HEK293 (cell line): Measurements from ENCODE around the gene CRHBP.

Experiments used
- CTCF ChIA-PET: fragments of 350-600 bp; formaldehyde crosslinking; extraction: SDS; loops from one replicate; lab custom pipeline; 2021; ENCODE audit warnings: antibody characterized with exemption; lab: Yijun Ruan, JAX
- POLR2A ChIA-PET: fragments of 300-600 bp; formaldehyde crosslinking; extraction: SDS; loops from one replicate; lab custom pipeline; 2020; ENCODE audit warnings: antibody characterized with exemption, inconsistent platforms; lab: Yijun Ruan, JAX
- H3K27ac ChIP-seq: fragments of 200-500 bp; sonication (Bioruptor generic); 2 replicates; pipeline ENCODE4 v1.5.1; 2014; ENCODE audit warnings: low read depth, low read length, control low read depth, inconsistent platforms; ENCODE audit errors: extremely low read depth
- H3K36me3 ChIP-seq, 2 experiments: fragments of 200-500 bp in 1 of 2; sonication (Bioruptor generic) in 1 of 2; 1 replicate in 1 of 2; 2 replicates in 1 of 2; pipeline ENCODE4 v1.5.1; 2014 to 2017; ENCODE audit warnings: inconsistent platforms in 2 of 2, low read length in 2 of 2; ENCODE audit not compliant: control insufficient read depth in 2 of 2, insufficient read depth in 1 of 2
- H3K4me1 ChIP-seq: fragments of 200-500 bp; sonication (Bioruptor generic); 2 replicates; pipeline ENCODE4 v1.5.1; 2014; ENCODE audit warnings: mild to moderate bottlenecking, low read length, inconsistent platforms; ENCODE audit not compliant: control insufficient read depth, insufficient read depth
- H3K4me3 ChIP-seq: 2 replicates; pipeline ENCODE4 v1.5.1; 2011; ENCODE audit warnings: low read depth, mild to moderate bottlenecking, control low read depth, low read length, moderate library complexity
- H3K9me3 ChIP-seq: fragments of 200-500 bp; sonication (Bioruptor generic); 2 replicates; pipeline ENCODE4 v1.5.1; 2014; ENCODE audit warnings: low read depth, low read length, inconsistent platforms; ENCODE audit not compliant: control insufficient read depth, insufficient read depth
- AEBP2 ChIP-seq: fragments of 450-650 bp; formaldehyde crosslinking; IDR thresholded peaks from 2 replicates; pipeline ENCODE4 v1.5.1; 2016; ENCODE audit warnings: missing biosample characterization, missing genetic modification characterization, borderline replicate concordance
- BCL6B ChIP-seq: fragments of 450-650 bp; formaldehyde crosslinking; IDR thresholded peaks from 2 replicates; pipeline ENCODE4 v1.5.1; 2017; ENCODE audit warnings: missing biosample characterization, missing genetic modification characterization
- ELK4 ChIP-seq: IDR thresholded peaks from 2 replicates; pipeline ENCODE4 v1.6.1; 2011; ENCODE audit warnings: mild to moderate bottlenecking, low read depth, low read length, borderline replicate concordance
- IKZF3 ChIP-seq: fragments of 450-650 bp; IDR thresholded peaks from 2 replicates; pipeline ENCODE4 v1.5.0; 2018; ENCODE audit warnings: missing biosample characterization, mild to moderate bottlenecking, missing genetic modification characterization, moderate library complexity
- KLF8 ChIP-seq: fragments of 450-650 bp; formaldehyde crosslinking; IDR thresholded peaks from 2 replicates; pipeline ENCODE4 v1.5.1; 2016; ENCODE audit warnings: missing biosample characterization, missing genetic modification characterization
- OSR2 ChIP-seq: fragments of 450-650 bp; formaldehyde crosslinking; IDR thresholded peaks from 2 replicates; pipeline ENCODE4 v1.5.1; 2016; ENCODE audit warnings: missing biosample characterization, missing genetic modification characterization
- PRDM6 ChIP-seq: fragments of 450-650 bp; formaldehyde crosslinking; IDR thresholded peaks from 2 replicates; pipeline ENCODE4 v1.5.1; 2017; ENCODE audit warnings: missing biosample characterization, missing genetic modification characterization
- REPIN1 ChIP-seq: fragments of 450-650 bp; formaldehyde crosslinking; IDR thresholded peaks from 2 replicates; pipeline ENCODE4 v1.5.1; 2017; ENCODE audit warnings: missing biosample characterization, missing genetic modification characterization, low read depth
- SCRT1 ChIP-seq: fragments of 450-650 bp; formaldehyde crosslinking; IDR thresholded peaks from 2 replicates; pipeline ENCODE4 v1.5.1; 2016; ENCODE audit warnings: missing biosample characterization, missing genetic modification characterization, borderline replicate concordance
- SCRT2 ChIP-seq: fragments of 450-650 bp; formaldehyde crosslinking; IDR thresholded peaks from 2 replicates; pipeline ENCODE4 v1.5.1; 2016; ENCODE audit warnings: missing biosample characterization, missing genetic modification characterization
- SP3 ChIP-seq: fragments of 450-650 bp; formaldehyde crosslinking; IDR thresholded peaks from 2 replicates; pipeline ENCODE4 v1.5.1; 2016; ENCODE audit warnings: missing biosample characterization, missing genetic modification characterization
- SP7 ChIP-seq: fragments of 450-650 bp; formaldehyde crosslinking; IDR thresholded peaks from 2 replicates; pipeline ENCODE4 v1.5.1; 2016; ENCODE audit warnings: missing biosample characterization, missing genetic modification characterization
- ZBTB17 ChIP-seq: fragments of 450-650 bp; formaldehyde crosslinking; IDR thresholded peaks from 2 replicates; pipeline ENCODE4 v1.5.1; 2016; ENCODE audit warnings: missing biosample characterization, missing genetic modification characterization
- ZFP37 ChIP-seq: fragments of 450-650 bp; formaldehyde crosslinking; IDR thresholded peaks from 2 replicates; pipeline ENCODE4 v1.5.1; 2016; ENCODE audit warnings: missing biosample characterization, missing genetic modification characterization
- ZNF324 ChIP-seq: fragments of 450-650 bp; formaldehyde crosslinking; IDR thresholded peaks from 2 replicates; pipeline ENCODE4 v1.5.1; 2016; ENCODE audit warnings: missing biosample characterization, missing genetic modification characterization
- ZNF354C ChIP-seq: fragments of 450-650 bp; formaldehyde crosslinking; IDR thresholded peaks from 2 replicates; pipeline ENCODE4 v1.5.1; 2016; ENCODE audit warnings: missing biosample characterization, missing genetic modification characterization, low read depth, borderline replicate concordance
- ZNF423 ChIP-seq: fragments of 450-650 bp; formaldehyde crosslinking; IDR thresholded peaks from 2 replicates; pipeline ENCODE4 v1.5.1; 2016; ENCODE audit warnings: missing biosample characterization, missing genetic modification characterization
- ZNF426 ChIP-seq: fragments of 450-650 bp; formaldehyde crosslinking; IDR thresholded peaks from 2 replicates; pipeline ENCODE4 v1.5.1; 2017; ENCODE audit warnings: missing biosample characterization, missing genetic modification characterization, mild to moderate bottlenecking, inconsistent platforms, moderate library complexity
- ZNF560 ChIP-seq: fragments of 450-650 bp; formaldehyde crosslinking; IDR thresholded peaks from 2 replicates; pipeline ENCODE4 v1.5.1; 2017; ENCODE audit warnings: missing biosample characterization, missing genetic modification characterization, borderline replicate concordance
- ZNF626 ChIP-seq: fragments of 450-650 bp; sonication (Bioruptor Pico); formaldehyde crosslinking; IDR thresholded peaks from 2 replicates; pipeline ENCODE4 v1.5.1; 2018; ENCODE audit warnings: missing biosample characterization, missing genetic modification characterization, inconsistent platforms
- ZNF645 ChIP-seq: fragments of 450-650 bp; formaldehyde crosslinking; IDR thresholded peaks from 2 replicates; pipeline ENCODE4; 2016; ENCODE audit warnings: missing biosample characterization, missing genetic modification characterization
- ZNF654 ChIP-seq: fragments of 450-650 bp; formaldehyde crosslinking; IDR thresholded peaks from 2 replicates; pipeline ENCODE4 v1.5.1; 2016; ENCODE audit warnings: low read depth, missing biosample characterization, missing genetic modification characterization
- ZNF660 ChIP-seq: fragments of 450-650 bp; IDR thresholded peaks from 2 replicates; pipeline ENCODE4 v1.5.1; 2018; ENCODE audit warnings: missing biosample characterization, mild to moderate bottlenecking, missing genetic modification characterization
- ZNF677 ChIP-seq: fragments of 450-650 bp; IDR thresholded peaks from 2 replicates; pipeline ENCODE4 v1.5.0; 2018; ENCODE audit warnings: missing biosample characterization, mild to moderate bottlenecking, missing genetic modification characterization, moderate library complexity
- ZNF707 ChIP-seq: fragments of 450-650 bp; formaldehyde crosslinking; IDR thresholded peaks from 2 replicates; pipeline ENCODE4 v1.5.1; 2016; ENCODE audit warnings: missing biosample characterization, missing genetic modification characterization
- ZNF792 ChIP-seq: fragments of 450-650 bp; formaldehyde crosslinking; IDR thresholded peaks from 2 replicates; pipeline ENCODE4 v1.5.1; 2016; ENCODE audit warnings: missing biosample characterization, missing genetic modification characterization
- ZSCAN30 ChIP-seq: fragments of 450-650 bp; IDR thresholded peaks from 2 replicates; pipeline ENCODE4 v1.5.1; 2018; ENCODE audit warnings: missing biosample characterization, mild to moderate bottlenecking, missing genetic modification characterization, moderate library complexity
- TF ChIP-seq, protein P1 (sequence below): fragments of 450-650 bp; formaldehyde crosslinking; IDR thresholded peaks from 2 replicates; pipeline ENCODE4 v1.5.1; 2016; ENCODE audit warnings: missing biosample characterization, missing genetic modification characterization

The CRHBP gene

GRCh38 chr5:76956033-76956432 lies 3.2 kb downstream of the CRHBP start:
- no peak for TF ChIP-seq ZNF645 (tag by site-specific recombination)
- no peak for TF ChIP-seq ZSCAN30 (tag by site-specific recombination)
- no peak for TF ChIP-seq ZNF792 (tag by site-specific recombination)
- TF ChIP-seq ZNF707, result no peak
- TF ChIP-seq IKZF3 (tag by site-specific recombination), result no peak
- TF ChIP-seq, protein P1, sequence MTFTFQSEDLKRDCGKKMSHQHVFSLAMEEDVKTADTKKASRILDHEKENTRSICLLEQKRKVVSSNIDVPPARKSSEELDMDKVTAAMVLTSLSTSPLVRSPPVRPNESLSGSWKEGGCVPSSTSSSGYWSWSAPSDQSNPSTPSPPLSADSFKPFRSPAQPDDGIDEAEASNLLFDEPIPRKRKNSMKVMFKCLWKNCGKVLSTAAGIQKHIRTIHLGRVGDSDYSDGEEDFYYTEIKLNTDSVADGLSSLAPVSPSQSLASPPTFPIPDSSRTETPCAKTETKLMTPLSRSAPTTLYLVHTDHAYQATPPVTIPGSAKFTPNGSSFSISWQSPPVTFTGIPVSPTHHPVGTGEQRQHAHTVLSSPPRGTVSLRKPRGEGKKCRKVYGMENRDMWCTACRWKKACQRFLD (tag by site-specific recombination), result no peak
- TF ChIP-seq ZNF354C (tag by site-specific recombination), result no peak
- TF ChIP-seq ZNF324, result no peak
- TF ChIP-seq ZNF423 (tag by site-specific recombination), result no peak
- TF ChIP-seq ZNF626 (tag by site-specific recombination), result no peak
- no peak for TF ChIP-seq ZNF677 (tag by site-specific recombination)
- no peak for TF ChIP-seq SCRT2 (tag by site-specific recombination)
- TF ChIP-seq ZFP37, result no peak
- TF ChIP-seq ELK4, result no peak
- TF ChIP-seq ZNF560, result no peak
- no peak for TF ChIP-seq SP3 (tag by site-specific recombination)
- no peak for TF ChIP-seq REPIN1
- TF ChIP-seq ZNF654, result no peak
- no peak for TF ChIP-seq ZNF426 (tag by site-specific recombination)
- CTCF ChIA-PET, result no interaction called here
- no peak overlapping the region for H3K4me3 ChIP-seq
- POLR2A ChIA-PET, result no interaction called here
- no peaks in the 10 kb centered on the region for H3K36me3 ChIP-seq
- no peak overlapping the region for H3K27ac ChIP-seq
- no peaks in the 10 kb centered on the region for H3K9me3 ChIP-seq
- H3K4me1 ChIP-seq, result peaks cover 3% of the 10 kb centered on the region; the same call in 1 of the 2 replicates

GRCh38 chr5:76958991-76959767 lies 6.3 kb downstream of the CRHBP start:
- CTCF ChIA-PET, result interaction anchor here (0.6 to 1.2 kb wide), 2 partner anchors 16 to 139 kb away, joined by 3 read pairs; no protein-coding TSS in a partner anchor
- no peak overlapping the region for H3K27ac ChIP-seq
- no peak overlapping the region for H3K4me3 ChIP-seq
- H3K36me3 ChIP-seq, result no peaks in the 10 kb centered on the region
- 0 out of 2 replicates have a peak, but pooled peaks cover 3% of the 10 kb centered on the region for H3K4me1 ChIP-seq
- no peaks in the 10 kb centered on the region for H3K9me3 ChIP-seq
- POLR2A ChIA-PET, result no interaction called here
- TF ChIP-seq AEBP2 (tag by site-specific recombination) (no peak), OSR2 (tag by site-specific recombination) (peak; percentile 23; the same call in 1 of the 2 replicates), KLF8 (no peak), ZNF660 (no peak), PRDM6 (peak; percentile 66), ZFP37 (0 out of 2 replicates have a peak, but pooled peaks have one; percentile 41), ZBTB17 (tag by site-specific recombination) (no peak), SCRT1 (tag by site-specific recombination) (no peak), BCL6B (0 out of 2 replicates have a peak, but pooled peaks have one; percentile 4), SP7 (tag by site-specific recombination) (peak; percentile 81)
